MCF 10A (cell line): ENCODE results near the gene PPP6R3. TPM values are rescaled to one million over a fixed set of nuclear protein-coding genes. Genes with fewer than 3 reads are reported as not detected.

Source experiments
- BruUV-seq: library from RNA; stranded (reverse); fragments of 400-500 nt; replicated peaks from 2 replicates; lab custom pipeline; 2021; lab: Mats Ljungman, UMichigan
- CTCF ChIA-PET: fragments of 300-600 bp; sonication (Branson Sonifier 250); formaldehyde crosslinking; extraction: SDS; loops from one replicate; lab custom pipeline; 2021; ENCODE audit warnings: antibody characterized with exemption, inconsistent platforms; lab: Yijun Ruan, JAX
- POLR2A ChIA-PET: fragments of 300-600, 350-650 bp; sonication (Branson Sonifier 250); formaldehyde crosslinking; extraction: SDS; loops from one replicate; lab custom pipeline; 2020; ENCODE audit warnings: antibody characterized with exemption, inconsistent platforms; lab: Yijun Ruan, JAX
- DNase-seq: peaks from one replicate; pipeline ENCODE4 v3.0.0-alpha.2; 2018; ENCODE audit not compliant: unreplicated experiment
- H3K27ac Mint-ChIP-seq: one replicate; pipeline ENCODE4 v1.8.0; 2022; ENCODE audit warnings: mild to moderate bottlenecking, low read depth, mixed read lengths; ENCODE audit not compliant: unreplicated experiment
- H3K27me3 Mint-ChIP-seq: one replicate; pipeline ENCODE4 v1.8.0; 2022; ENCODE audit warnings: mixed read lengths; ENCODE audit not compliant: insufficient read depth, unreplicated experiment
- H3K36me3 Mint-ChIP-seq: one replicate; pipeline ENCODE4 v1.8.0; 2022; ENCODE audit warnings: mild to moderate bottlenecking, moderate library complexity, mixed read lengths; ENCODE audit not compliant: insufficient read depth, unreplicated experiment
- H3K4me1 Mint-ChIP-seq: one replicate; pipeline ENCODE4 v1.8.0; 2022; ENCODE audit warnings: mixed read lengths; ENCODE audit not compliant: insufficient read depth, unreplicated experiment
- H3K4me3 Mint-ChIP-seq: one replicate; pipeline ENCODE4 v1.8.0; 2022; ENCODE audit warnings: mild to moderate bottlenecking, moderate library complexity, mixed read lengths; ENCODE audit not compliant: unreplicated experiment
- H3K9me3 Mint-ChIP-seq: one replicate; pipeline ENCODE4 v1.8.0; 2022; ENCODE audit warnings: mixed read lengths; ENCODE audit not compliant: unreplicated experiment
- CTCF ChIP-seq: fragments of 200-600 bp; IDR thresholded peaks from one replicate; pipeline ENCODE4 v1.8.0; 2022; ENCODE audit warnings: antibody characterized with exemption, mild to moderate bottlenecking; ENCODE audit not compliant: unreplicated experiment
- intact Hi-C: fragments of 100-400 bp; cut with micrococcal nuclease; formaldehyde crosslinking; loops from 2 replicates; pipeline ENCODE4 v1.14.1; 2022
- total RNA-seq: library from RNA; stranded (reverse); gene quantifications from 2 replicates; pipeline ENCODE4 v1.2.3, GENCODE V29; 2022

PPP6R3 gene
- total RNA-seq, 1 experiment from 2014 or later = 95.7 TPM

- Mint-ChIP-seq H3K27ac (no peak overlapping the region), H3K36me3 (peaks cover 84% of the 10 kb centered on the region), H3K4me3 (no peak overlapping the region), H3K27me3 (no peaks in the 10 kb centered on the region), H3K4me1 (no peaks in the 10 kb centered on the region), H3K9me3 (no peaks in the 10 kb centered on the region)
- DNase-seq = no peak
- ChIA-PET POLR2A (interaction anchor here (0.7 kb wide), 1 partner anchor 102 kb away, joined by 3 read pairs; no protein-coding TSS in a partner anchor), CTCF (no interaction called here)
- no TSS peak for BruUV-seq
- intact Hi-C loops = no loop called here
- TF ChIP-seq CTCF = no peak
These were observed 103.7 kb downstream of the PPP6R3 start for GRCh38 chr11:68564261-68564660.

GRCh38 chr11:68565768-68566167 is 105.2 kb downstream of the PPP6R3 start:
- DNase-seq = no peak
- ChIA-PET POLR2A (interaction anchor here (0.6 kb wide), 1 partner anchor 42 kb away, joined by 3 read pairs; no protein-coding TSS in a partner anchor), CTCF (interaction anchor here (0.6 kb wide), 1 partner anchor 610 kb away, joined by 3 read pairs; no protein-coding TSS in a partner anchor)
- BruUV-seq = no TSS peak
- intact Hi-C loops = no loop called here
- H3K4me3 Mint-ChIP-seq = no peak overlapping the region
- peaks cover 79% of the 10 kb centered on the region for H3K36me3 Mint-ChIP-seq
- H3K9me3 Mint-ChIP-seq = no peaks in the 10 kb centered on the region
- H3K4me1 Mint-ChIP-seq = no peaks in the 10 kb centered on the region
- H3K27ac Mint-ChIP-seq = peak overlapping the region; percentile 31
- no peaks in the 10 kb centered on the region for H3K27me3 Mint-ChIP-seq
- no peak for TF ChIP-seq CTCF

- no peaks in the 10 kb centered on the region for H3K27me3 Mint-ChIP-seq
- ChIA-PET CTCF (no interaction called here), POLR2A (no interaction called here)
- H3K9me3 Mint-ChIP-seq = no peaks in the 10 kb centered on the region
- BruUV-seq = no TSS peak
- intact Hi-C loops = no loop called here
- DNase-seq = no peak
- H3K27ac Mint-ChIP-seq = no peak overlapping the region
- H3K36me3 Mint-ChIP-seq = peaks cover 76% of the 10 kb centered on the region
- no peak for TF ChIP-seq CTCF
- H3K4me1 Mint-ChIP-seq = no peaks in the 10 kb centered on the region
- H3K4me3 Mint-ChIP-seq = no peak overlapping the region
These were observed 107.0 kb downstream of the PPP6R3 start for GRCh38 chr11:68567553-68567952.

- H3K27me3 Mint-ChIP-seq = no peaks in the 10 kb centered on the region
- TF ChIP-seq CTCF = no peak
- POLR2A ChIA-PET = no interaction called here
- CTCF ChIA-PET = no interaction called here
- no peak for DNase-seq
- peaks cover 66% of the 10 kb centered on the region for H3K36me3 Mint-ChIP-seq
- no peaks in the 10 kb centered on the region for H3K9me3 Mint-ChIP-seq
- peaks cover 5% of the 10 kb centered on the region for H3K4me1 Mint-ChIP-seq
- no peak overlapping the region for H3K4me3 Mint-ChIP-seq
- intact Hi-C loops = no loop called here
- no TSS peak for BruUV-seq
- no peak overlapping the region for H3K27ac Mint-ChIP-seq
These were observed 108.8 kb downstream of the PPP6R3 start for GRCh38 chr11:68569357-68569756.
